Measurements from ENCODE around the gene WBP2. TPM values are rescaled to one million over a fixed set of nuclear protein-coding genes. Genes with fewer than 3 reads are reported as not detected.
"Not testable (repeated sequence)": the region's sequence is repeated elsewhere in the genome, so short reads cannot be mapped to it uniquely, and the experiment has no call there.

WBP2 gene
- total RNA-seq, 1 donor from 2014 or later: 65.5 TPM

- H3K4me3 ChIP-seq (ENCODE audit: low read depth, low read length): no peak overlapping the region
- TF ChIP-seq CTCF (conservative IDR thresholded peaks at IDR 0.05; ENCODE audit: low read depth, low read length): no peak
- DNase-seq (ENCODE audit: low read depth): no peak
These were observed 38.3 kb upstream of the WBP2 start for GRCh38 chr17:75893305-75894048.

GRCh38 chr17:75892556-75893224 is 37.6 kb upstream of the WBP2 start:
- H3K4me3 ChIP-seq (ENCODE audit: low read depth, low read length): no peak overlapping the region
- DNase-seq (ENCODE audit: low read depth): no peak
- no peak for TF ChIP-seq CTCF (conservative IDR thresholded peaks at IDR 0.05; ENCODE audit: low read depth, low read length)

GRCh38 chr17:75891605-75892555 is 36.7 kb upstream of the WBP2 start:
- no peak overlapping the region for H3K4me3 ChIP-seq (ENCODE audit: low read depth, low read length)
- no peak for DNase-seq (ENCODE audit: low read depth)
- no peak for TF ChIP-seq CTCF (conservative IDR thresholded peaks at IDR 0.05; ENCODE audit: low read depth, low read length)

- TF ChIP-seq CTCF (conservative IDR thresholded peaks at IDR 0.05; ENCODE audit: low read depth, low read length): no peak
These were observed 36.0 kb upstream of the WBP2 start for GRCh38 chr17:75891022-75891604.

GRCh38 chr17:75889454-75889853 is 34.3 kb upstream of the WBP2 start:
- H3K4me3 ChIP-seq (ENCODE audit: low read depth, low read length): no peak overlapping the region
- TF ChIP-seq CTCF (conservative IDR thresholded peaks at IDR 0.05; ENCODE audit: low read depth, low read length): no peak
- DNase-seq (ENCODE audit: low read depth): no peak

More at GRCh38 chr17:75891022-75891604, 36.0 kb upstream of the WBP2 start:
- H3K4me3 ChIP-seq (ENCODE audit: low read depth, low read length): no peak overlapping the region
- DNase-seq (ENCODE audit: low read depth): no peak

- TF ChIP-seq CTCF (conservative IDR thresholded peaks at IDR 0.05; ENCODE audit: low read depth, low read length): no peak
- DNase-seq (ENCODE audit: low read depth): no peak
- H3K4me3 ChIP-seq (ENCODE audit: low read depth, low read length): no peak overlapping the region
These were observed 33.3 kb upstream of the WBP2 start for GRCh38 chr17:75888484-75888883.

GRCh38 chr17:75885860-75886259 is 30.7 kb upstream of the WBP2 start:
- not testable (repeated sequence) for H3K4me3 ChIP-seq (ENCODE audit: low read depth, low read length); DNase-seq (ENCODE audit: low read depth)
